GM21723 (cell line): Measurements from ENCODE around the gene TOMM20.
"Not testable (repeated sequence)": the region's sequence is repeated elsewhere in the genome, so short reads cannot be mapped to it uniquely, and the experiment has no call there.

Experiments used
- ATAC-seq: cut with Tn5 transposase; IDR thresholded peaks from one replicate; pipeline ENCODE4 v1.9.1; 2021; ENCODE audit warnings: mild to moderate bottlenecking, moderate library complexity; ENCODE audit not compliant: unreplicated experiment

The TOMM20 gene

DNA sequence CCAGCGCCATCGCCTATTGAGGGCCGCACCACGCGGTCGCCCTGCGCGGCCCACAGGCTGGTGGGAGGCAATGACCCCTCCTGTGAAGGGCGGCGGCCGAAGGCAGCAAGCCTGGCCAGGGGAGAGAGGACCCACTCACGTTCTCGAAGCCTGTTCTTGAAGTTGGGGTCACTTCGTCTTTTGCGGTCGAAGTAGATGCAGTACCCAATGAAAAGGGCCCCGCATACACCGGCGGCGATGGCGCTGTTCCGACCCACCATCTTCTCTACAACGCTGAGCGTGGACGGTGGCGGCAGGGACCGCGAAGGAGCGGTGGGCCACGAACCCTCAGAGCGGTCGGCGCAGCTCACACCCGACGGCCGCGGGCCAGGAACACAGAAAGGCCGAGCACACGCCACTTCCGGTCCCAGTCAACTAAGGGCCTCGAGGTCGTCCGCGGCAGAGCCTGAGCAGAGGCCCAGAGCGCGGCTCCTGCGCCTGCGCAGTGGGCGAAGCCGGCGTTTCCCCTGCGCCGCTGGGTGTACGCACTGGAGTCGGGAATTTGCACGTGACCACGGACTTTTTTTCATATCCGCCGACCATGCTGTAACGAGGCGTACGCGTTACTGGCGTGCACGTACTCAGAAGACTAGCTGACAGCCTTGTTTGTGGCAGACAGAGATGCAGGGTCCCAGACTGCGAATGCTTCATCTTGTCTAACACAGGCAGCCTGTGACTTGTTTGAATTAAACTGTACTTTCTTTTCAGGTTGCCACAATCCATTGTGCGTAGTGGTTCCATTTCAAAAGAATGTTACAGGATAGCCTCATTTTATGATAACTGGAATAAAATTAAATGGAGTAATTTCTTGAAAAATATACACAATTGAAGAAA lies at the start of gene TOMM20:
TOMM20 (minus strand) TSS at position 382 of the 873 bp plus-strand sequence; CDS start at position 260, 122 bp downstream.
- ATAC-seq = peak; percentile 92

DNA sequence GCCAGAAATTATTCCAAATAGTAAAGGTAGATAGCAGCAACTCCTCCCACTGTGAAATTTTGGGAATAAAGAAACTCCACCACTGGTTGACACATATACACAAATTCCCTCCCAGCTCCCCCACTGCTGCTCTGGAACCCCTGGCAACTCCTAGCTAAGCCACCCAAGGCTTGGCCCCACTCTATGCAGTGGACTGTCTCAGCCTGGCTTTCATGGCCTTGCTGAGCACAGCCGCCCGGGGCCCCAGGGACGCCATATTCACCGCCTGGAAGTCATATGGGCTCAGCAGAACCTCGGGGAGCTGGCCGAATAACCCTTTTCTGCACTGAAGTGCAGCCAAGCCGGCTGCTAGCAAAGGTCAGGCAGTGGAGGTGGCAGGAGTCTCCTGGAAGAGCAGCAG lies 47.8 kb upstream of the TOMM20 start:
- ATAC-seq = no peak

DNA sequence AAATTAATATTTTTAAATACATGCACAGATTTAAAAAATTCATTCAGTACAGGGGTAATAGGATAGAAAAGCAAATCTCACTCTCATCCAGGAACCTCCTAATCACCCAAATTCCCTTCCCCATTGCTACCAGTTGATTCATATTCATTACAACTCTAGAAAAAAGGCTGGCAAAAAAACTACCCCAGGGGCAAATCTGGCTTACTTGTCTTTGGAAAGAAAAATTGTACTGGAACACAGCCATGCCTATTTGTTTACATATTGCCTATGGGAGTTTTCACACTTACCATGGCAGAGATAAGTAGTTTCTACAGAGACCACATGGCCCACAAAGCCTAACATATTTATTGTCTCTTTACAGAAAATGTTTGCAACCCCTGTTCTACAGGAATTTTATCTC lies 41.3 kb upstream of the TOMM20 start:
- no peak for ATAC-seq

DNA sequence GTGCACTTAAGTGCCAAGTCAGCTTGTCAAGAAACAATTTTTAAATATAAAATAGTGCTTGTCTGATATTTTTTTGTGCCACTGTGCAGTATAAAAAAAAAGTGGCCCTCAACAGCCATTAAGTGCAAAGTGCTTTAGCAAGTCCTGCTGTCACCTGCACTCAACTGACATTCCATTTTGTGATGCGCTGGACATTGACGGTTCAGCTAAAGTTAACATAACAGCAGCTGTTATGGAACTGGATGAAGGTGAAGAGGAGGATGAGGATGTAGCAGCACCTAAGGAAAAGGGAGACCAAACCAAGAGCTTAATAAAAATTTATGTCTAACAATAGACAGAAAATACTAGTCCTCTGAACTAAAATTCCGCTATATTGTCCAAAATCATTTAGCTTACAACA lies 39.7 kb upstream of the TOMM20 start:
- no peak for ATAC-seq

DNA sequence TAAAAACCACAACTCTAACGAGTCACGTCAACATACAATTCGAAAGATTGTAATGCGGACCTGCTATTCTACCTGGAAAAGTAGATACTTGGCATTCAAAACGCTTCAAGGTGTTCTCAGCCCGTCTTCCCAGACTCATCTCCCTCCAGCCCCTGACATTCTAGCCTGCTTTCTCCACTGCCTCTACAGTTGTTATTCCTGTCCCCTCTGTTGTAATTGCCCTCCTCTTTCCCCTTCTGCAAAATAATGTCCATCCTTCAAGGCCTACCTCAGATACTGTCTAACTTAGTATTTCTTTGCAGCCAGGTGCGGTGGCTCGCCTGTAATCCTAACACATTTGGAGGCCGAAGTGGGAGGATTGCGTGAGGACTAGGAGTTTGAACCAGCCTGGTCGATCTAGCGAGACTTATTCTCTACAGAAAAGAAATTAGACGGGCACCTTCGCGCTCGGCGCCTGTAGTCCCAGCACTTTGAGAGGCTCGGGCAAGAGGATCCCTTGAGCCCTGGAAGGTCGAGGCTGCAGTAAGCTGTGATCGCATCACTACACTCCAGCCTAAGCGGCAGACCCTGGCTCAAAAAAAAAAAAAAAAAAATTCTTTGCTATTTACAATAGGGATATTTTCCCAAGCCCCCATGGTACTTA lies 33.2 kb upstream of the TOMM20 start:
- ATAC-seq = no peak

DNA sequence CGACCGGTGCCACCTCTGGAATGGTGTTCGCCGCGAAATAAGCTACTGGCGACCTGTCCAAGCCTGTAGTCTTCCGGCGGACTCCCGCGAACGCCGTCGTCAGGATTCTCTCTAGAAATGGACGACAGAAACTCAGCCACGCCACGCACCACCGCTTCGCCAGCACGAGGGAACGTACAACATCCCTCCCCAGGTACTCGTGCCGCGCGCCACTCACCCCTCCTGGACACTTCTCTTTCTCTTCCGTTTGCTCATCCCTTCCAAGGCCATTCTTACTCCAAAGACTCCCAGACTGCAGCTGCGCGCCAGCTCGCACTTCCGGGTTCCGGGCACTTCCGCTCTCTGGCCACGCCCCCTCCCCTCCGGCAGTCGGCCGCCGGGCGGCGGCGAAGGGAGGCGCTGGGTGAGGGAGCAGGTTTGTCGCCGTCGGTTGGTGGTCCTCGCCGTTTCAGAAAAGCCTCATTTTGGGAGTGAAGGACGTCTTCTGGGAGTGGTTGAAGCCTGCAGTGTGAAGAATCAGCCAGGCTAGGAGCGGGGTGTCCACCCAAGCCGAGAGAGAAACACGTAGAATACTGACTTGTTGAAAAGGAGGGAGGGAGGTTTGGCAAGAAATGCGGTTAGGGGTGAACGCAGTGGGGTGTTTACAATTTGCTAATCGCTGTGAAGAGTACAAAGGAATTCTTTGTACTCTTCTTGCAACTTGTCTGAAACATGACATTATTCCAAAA lies 32.5 kb upstream of the TOMM20 start, which contains the start of gene RBM34:
RBM34 (minus strand) TSS at position 294 of the 728 bp plus-strand sequence; CDS start at position 270, 24 bp downstream.
- ATAC-seq = peak; percentile 95

DNA sequence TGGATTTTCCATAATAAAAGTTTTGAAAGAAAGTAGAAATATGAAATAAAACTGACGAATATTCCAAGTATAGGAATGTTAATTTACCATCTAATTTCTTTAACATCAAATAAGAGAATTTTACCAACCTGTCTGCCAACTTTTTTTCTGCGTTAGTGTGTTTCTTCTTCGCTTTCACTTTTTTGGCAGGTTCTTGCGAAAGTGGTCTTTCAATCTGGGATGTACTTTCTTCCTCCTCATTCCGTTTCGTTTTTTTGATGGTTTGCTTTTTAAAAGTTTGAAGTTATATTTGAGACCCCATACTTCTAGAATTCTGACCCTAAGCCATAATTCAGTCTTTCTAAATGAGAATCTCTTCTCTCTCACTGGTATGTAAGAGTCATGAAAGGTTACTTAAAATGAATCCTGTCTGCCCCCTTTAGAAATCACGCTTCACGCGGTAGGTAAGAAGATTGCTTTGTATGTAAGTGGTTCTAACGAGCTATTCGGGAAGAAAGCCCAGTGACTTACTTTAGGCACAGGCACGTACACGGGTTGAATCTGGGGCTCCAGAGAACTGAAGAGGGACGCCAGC lies 31.8 kb upstream of the TOMM20 start:
- peak; percentile 37 for ATAC-seq

DNA sequence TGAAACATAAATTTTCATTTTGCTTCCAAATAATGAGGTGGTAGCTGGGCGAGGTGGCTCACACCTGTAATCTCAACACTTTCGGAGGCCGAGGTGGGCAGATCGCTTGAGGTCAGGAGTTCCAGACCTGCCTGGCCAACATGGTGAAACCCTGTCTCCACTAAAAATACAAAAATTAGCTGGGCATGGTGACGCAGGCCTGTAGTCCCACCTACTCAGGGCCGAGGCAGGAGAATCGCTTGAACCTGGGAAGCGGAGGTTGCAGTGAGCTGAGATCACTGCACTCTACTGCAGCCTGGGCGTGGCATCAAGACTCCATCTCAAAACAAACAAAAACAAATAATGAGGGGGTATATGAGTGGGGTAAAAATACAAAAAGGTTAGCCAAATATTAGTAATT lies 31.3 kb upstream of the TOMM20 start:
- ATAC-seq = not testable (repeated sequence)

DNA sequence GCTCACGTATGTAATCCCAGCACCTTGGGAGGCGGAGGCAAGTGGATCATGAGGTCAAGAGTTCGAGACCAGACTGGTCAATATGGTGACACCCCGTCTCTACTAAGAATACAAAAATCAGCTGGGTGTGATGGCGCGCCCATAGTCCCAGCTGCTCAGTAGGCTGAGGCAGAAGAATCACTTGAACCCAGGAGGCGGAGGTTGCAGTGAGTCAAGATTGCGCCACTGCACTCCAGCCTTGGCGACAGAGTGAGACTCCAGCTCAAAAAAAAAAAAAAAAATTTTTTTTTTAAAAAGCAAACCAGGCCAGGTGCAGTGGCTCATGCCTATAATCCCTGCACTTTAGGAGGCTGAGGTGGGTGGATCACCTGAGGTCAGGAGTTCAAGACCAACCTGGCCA lies 30.6 kb upstream of the TOMM20 start:
- not testable (repeated sequence) for ATAC-seq

DNA sequence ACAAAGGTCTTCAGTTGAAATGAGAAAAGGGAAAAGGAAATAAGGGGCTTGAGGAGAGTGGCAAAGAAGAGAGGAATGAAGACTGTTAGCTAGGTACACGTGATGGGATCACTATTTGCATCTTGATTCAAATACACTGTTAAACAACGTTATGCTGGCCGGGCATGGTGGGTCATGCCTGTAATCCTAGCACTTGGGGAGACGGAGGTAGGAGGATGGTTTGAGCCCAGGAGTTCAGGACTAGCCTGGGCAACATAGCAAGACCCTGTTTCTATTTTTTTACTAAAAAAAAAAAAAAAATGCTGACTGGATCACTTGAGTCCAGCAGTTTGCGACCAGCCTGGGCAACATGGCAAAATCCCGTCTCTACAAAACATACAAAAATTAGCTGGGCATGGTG lies 30.0 kb upstream of the TOMM20 start:
- ATAC-seq = no peak

DNA sequence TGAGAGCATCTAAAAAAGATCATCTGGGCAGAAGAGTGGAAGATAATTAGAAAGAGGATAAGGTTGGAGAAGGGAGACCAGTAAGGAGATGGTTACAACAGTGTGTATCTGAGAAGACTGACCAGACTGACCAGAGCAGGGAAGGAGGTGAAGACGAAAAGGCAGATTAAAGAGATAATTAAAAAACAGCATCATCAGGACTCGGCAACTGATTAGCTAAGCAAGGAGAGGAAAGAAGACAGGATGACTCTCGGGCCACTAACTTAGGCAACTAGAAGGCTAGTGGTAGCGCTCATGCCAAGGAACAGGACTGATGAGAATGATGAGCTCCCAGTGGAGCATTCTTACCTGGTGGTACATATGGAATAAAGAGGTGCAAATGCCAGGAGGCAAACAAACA lies 28.5 kb upstream of the TOMM20 start:
- ATAC-seq = no peak

DNA sequence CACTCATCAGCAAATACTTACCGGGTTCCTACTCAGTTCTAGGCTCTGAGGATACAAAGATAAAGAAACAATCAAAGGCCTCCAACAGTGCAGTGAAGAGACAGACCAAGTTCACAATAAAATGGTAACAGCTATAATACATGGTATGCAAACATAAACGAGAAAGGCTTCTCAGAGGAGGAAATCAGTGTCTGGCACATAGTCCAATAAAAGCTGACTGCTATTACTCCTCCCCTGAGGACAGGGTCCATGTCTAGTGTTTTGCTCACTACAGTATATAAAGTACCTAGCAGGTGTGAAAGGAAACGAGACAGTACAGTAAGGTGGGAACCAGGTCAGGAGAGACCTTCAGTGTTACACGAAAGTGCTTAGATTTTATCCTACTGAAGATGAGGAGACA lies 28.1 kb upstream of the TOMM20 start:
- ATAC-seq = no peak

DNA sequence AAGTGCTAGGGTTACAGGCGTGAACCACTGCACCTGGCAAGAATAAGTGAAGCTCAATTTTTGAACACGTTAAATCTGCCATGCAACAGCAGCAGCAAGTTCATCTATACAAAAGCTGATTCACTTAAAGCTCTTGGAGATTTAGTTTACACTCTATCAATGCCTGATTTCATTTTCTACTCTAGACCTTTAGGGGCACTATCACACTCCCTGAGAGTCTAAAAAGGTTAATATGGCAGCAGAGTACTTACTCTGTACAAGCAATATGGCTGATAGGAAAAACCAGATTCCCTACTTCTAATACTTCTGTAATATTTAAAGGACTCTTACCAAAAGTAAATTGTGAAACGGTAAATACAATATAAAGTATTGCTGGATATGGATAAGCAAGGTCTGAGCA lies 27.6 kb upstream of the TOMM20 start:
- no peak for ATAC-seq

DNA sequence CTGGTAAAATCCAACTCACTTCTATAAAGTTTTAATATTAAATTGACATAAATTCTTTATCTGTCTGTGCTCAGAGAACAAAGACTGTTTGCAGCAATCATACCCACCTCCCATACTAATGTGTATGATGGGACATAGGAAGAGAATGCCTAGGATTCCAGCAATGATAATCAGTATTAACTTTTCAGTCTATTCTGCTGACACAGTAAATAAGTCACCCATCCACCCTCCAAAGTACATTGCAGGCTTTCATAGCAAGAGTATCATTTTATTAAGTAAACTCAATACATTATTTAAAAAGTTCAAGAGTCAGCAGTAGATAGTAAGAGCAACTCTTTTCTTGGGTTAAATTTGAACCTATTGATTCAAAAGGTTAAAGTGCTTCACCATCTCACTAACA lies 23.6 kb upstream of the TOMM20 start:
- ATAC-seq = no peak

DNA sequence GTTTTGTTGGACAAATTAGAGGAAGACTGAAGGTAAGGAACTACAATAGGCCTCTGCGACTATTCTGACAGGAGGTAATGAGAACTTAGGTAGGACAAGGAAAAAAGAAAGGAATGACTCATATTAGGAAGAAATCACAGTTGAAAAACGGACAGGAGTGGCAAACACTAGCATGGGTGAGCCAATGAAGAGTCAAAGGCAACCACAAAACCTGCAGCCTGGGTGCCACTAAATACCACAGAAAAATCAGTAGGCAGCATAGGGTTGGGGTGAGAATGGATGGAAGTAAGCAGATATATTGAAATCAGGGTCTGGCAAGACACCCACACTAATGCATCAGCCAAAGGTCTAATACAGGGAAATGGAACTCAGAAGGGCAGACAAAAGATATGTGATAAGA lies 22.4 kb upstream of the TOMM20 start:
- ATAC-seq = no peak

DNA sequence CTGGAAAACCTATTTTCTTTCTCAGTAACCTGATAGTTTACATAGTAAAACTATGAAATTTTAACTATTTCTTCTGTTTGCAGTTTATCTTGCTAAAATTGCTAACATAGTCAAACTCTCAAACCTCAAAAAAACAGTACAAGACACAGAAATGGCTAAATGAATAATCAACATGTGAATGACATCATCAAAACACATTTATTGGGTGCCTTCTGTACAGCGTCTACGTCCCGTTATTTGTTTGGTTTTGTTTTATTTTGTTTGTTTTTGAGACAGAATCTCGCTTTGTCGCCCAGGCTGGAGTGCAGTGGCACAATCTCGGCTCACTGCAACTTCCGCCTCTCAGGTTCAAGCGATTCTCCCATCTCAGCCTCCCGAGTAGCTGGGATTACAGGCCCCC lies 21.2 kb upstream of the TOMM20 start:
- ATAC-seq = no peak

DNA sequence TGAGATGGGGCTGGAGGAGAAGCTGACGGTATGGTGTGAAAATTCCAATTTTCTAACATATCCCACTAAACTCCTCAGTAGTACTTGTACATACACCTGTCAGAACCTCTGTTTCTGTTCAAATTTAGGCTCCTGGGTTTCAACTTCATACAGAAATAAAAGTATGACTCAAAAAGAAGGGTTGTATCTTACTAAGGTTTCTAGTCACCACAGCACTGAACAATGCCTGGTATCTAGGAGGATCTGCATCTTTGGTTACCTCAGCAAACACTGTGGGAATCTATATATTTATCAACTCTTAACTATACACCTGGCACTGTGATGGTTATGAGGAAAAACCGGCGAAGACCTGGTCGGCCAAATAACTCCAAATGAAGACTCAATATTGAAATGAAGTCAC lies 18.6 kb upstream of the TOMM20 start:
- ATAC-seq = peak; percentile 62

DNA sequence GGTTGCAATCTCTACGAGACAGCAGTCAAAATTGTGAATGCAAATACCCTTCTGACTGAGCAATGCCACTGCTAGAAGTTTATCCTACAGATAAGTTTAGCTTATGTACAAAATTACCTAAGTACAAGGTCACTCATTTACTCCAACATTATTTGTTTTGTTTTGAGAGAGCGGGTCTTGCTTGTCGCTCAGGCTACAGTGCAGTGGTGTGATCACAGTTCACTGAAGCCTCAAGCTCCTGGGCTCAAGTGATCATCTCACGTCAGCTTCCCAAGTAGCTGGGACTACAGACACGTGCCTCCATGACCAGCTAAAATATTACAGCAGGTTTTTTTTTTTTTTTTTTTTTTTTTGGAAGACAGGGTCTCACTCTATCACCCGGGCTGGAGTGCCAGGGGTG lies 17.0 kb upstream of the TOMM20 start:
- no peak for ATAC-seq

DNA sequence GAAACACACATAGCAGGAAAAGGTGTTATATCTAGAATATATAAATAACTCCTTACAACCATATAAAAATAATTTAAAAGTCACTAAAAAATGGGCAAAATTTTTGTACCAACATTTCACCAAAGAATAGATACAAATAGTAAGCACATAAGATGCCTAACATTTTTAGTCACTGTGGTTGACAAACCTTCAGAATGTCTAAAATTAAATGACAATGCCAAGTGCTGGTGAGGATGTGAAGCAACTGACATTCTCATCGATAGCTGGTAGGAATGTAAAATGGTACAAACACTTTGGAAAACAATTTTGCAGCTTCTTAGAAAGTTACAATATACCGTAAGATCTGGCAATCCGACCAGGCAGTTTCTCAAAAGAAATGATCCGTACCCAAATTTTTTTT lies 14.4 kb upstream of the TOMM20 start:
- no peak for ATAC-seq

DNA sequence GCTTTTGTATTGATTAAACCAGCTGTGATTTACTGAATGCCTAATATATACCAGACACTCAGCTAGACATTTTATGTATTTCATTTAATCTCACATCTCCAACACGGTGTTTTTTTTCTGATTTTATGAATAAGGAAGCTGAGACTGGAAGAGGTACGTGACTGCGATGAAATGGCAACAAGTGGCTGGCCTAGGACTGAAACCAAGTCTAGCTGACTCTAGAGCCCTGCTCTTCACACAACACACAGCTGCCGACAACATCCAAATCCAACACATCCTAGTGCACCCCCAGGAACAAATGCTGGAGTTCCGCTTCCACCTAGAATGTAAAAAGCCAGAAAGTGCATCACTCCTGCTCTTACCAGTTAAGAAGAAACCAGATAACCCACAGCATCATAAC lies 10.7 kb upstream of the TOMM20 start:
- no peak for ATAC-seq

DNA sequence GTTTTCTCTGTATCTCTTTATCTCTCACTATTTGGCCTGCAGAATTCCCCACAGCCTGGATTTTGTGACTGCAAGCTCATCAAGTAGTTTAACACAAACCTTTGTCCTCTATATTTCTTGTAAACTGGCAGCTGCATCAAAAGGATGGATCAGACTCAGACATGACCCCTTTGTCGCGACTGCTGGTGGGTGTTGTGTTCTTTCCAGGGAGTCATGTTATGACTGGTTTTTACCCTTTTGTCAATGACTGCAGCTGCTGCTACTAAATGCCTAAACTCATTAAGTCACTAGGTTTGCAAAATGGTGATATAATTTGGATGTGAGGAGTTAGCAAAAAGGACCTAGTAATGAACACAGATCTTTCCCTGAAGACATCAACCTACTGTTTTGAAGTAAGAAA lies 10.2 kb upstream of the TOMM20 start:
- ATAC-seq = no peak
